Inferior parietal cortex (tissue), 1 donor: ENCODE data around the gene RPL28.

Experiments
- DNase-seq: peaks from one replicate; pipeline ENCODE4 v3.0.0-alpha.2; 2016; ENCODE audit errors: extremely low spot score

RPL28 gene

DNA sequence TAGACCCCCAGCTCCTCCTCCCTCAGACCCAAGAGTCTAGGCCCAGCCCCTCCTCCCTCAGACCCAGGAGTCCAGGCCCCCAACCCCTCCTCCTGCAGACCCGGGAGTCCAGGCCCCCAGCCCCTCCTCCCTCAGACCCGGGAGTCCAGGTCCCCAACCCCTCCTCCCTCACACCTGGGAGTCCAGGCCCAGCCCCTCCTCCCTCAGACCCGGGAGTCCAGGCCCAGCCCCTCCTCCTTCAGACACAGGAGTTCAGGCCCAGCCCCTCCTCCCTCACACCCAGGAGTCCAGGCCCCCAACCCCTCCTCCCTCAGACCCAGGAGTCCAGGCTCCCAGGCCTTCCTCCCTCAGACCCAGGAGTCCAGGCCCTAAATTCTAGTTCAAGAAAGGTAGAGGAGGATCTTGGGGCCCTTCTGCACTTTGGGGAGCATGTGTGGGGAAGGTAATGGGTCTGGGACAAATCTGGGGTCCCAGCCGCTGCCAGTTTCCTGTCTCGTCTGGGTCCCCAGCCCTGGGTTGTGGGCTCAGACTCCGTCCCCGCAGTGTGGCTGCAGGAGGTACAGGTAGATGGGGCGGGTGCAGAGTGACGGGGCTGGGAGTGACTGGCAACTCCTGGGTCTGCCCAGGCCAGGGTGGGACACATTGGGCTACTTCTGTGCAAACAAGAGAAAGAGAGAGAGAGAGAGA, 12.3 kb upstream of the RPL28 start:
- no peak for DNase-seq

DNA sequence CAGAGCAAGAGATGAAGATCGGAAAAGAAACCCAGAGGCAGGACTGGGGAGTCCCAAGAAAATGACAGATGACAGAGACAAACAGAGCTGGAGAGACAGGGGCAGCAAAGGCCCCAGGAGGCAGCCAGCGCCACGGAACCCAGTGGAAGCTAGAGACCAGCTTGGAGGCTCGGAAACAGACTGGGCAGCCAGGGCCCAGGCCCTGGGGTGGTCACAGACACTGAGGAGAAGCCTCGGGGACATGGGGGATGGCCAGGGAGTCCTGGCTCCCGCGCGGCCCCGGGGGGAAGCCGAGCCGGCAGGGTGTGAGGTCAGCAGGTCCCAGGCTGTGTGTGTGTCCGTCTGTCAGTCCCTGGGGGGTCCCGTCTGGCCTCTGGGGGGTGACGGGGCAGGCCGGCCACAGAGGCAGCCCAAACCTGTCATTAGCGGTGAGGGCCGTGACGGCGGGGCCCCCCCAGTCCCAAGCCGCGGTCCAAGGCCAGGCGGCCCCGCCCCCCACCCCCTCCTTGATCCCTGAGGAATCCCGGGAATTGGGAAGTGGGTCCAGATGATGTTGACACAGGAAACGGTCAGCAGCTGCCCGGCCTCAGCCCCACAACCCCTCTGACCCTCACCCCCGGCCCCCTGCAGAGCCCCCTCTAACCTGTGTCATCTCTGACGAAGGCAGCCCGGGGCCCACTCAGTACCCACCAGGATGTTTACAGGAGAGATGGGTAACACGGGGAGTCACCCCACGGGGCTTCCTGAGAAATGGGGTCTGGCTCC, 11.6 kb upstream of the RPL28 start:
- no peak for DNase-seq

DNA sequence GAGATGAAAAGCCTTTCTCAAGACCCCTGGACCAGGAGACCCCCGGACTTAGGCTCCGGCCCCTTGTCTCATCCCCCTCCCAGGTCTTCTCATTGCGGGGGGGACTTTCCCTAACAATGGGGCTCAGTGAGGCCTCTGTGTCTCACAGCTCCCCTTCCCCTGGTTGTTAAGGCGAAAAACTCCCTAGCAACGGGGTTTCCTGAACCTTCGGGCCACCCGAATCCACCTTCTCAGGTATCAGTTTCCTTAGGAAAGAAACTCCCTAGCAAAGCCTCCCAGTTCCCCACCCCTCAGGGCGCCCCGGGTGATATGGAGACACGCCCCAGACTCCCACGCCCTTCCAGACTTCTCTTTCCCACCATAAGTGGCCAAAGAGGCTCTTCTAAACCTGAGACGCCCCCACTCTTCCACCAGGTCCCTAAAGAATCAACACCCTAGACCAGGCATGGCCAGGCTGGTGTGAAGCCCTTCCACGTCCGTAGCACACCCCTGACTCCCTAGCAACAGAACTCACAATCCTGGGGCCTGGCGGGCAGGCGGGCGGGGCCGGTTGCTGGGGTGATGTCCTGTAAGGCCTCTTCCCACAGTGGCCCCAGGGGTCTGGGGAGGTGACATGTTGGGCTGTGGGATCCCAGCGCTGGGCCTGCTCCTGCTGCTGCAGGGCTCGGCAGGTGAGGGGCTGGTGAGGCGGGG, 9.3 kb upstream of the RPL28 start, which contains the start of gene TMEM190:
TSS of gene TMEM190 (plus strand) at position 586 of the 693 bp plus-strand sequence. CDS start at position 614, 28 bp downstream.
- no peak for DNase-seq

GRCh38 chr19:55377356-55378131, 8.2 kb upstream of the RPL28 start:
- DNase-seq, result no peak

DNA sequence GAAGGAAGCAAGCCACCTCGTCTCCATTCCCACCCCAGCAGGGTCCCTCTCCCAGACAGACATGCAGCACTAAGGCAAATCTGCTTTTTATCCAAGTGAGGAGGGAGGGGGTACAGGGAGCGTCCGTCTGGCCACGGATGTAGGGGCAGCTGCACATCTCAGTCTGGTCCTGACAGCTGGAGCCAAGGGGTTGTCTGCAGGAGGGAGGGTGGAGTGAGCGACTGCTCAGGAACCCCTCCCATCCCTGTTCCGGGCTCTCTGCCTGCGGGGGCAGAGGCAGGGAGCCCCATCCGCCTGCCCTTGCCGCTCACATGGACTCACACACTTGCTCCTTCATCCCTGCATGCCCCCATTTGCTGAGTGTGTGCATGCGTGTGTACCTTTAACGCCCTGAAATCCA, 6.6 kb upstream of the RPL28 start:
- no peak for DNase-seq

- no peak for DNase-seq
These were observed 3.7 kb upstream of the RPL28 start for GRCh38 chr19:55382013-55382412.

- no peak for DNase-seq
These were observed 3.1 kb upstream of the RPL28 start for GRCh38 chr19:55382522-55383054.

GRCh38 chr19:55383279-55384130, 2.2 kb upstream of the RPL28 start:
- DNase-seq, result peak; percentile 54

GRCh38 chr19:55384131-55384919, 1.4 kb upstream of the RPL28 start, which contains the start of gene TMEM238:
Gene TMEM238, minus strand, starts transcription at chr19:55384292. Its CDS starts 33 bp downstream, at chr19:55384259.
- DNase-seq, result no peak

DNA sequence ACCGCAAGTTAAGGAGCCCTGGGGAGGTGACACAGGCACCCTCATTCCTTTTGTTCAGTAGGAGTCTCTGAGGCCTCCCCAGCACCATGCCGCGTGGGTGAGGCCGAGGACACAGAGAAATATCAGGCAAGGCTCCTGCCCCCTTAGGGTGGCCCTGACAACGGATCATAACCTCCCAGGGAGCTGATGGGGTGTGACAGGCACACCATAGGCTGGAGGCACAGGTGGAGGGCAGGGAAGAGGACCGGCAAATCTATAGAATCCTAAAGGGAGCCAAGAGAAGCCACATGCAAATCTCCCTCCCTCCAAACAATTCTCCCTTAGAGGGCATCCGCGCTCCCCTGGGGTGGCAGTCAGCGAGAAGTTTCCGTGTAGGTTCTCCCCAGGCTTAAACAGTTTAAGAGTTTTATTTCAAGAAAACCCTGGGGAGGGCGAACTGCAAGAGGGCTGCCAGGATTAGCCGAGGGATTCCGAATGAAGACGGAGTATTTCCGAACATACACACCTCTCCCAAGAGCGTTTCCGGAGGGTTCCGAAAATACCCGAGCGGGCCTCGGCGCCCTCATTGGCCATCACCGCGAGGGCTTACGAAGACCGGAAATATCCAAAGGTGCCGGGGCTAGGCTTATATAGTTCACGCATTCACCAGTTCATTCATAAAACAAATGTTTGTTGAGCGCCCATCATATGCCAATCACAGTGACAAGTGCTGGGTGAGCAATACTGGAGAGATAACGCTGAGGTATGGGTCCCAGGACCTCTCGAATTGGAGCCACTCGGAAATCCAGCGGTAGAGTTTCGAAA, 610 bp upstream of the RPL28 start:
- DNase-seq, result peak; percentile 97

DNA sequence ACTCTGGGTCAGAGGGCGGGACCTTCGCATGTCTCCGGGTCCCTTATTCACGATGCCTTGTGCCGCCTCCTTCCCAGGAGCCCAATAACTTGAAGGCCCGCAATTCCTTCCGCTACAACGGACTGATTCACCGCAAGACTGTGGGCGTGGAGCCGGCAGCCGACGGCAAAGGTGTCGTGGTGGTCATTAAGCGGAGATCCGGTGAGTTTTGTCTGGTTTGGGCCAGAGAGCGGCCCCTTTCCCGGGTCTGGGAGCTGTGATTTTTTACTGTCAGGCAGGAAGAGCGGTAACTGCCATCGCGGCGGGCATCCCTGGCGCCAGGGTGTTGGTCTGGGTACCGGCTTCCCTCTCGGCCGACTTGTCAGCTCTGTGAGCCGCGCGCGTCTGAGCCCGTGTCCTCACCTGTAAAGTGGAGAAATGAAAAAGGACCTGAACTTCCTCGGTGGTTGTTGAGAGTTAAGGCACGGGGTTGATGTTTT, 800 bp downstream of the RPL28 start:
- DNase-seq, result no peak

- DNase-seq, result no peak
These were observed 2.2 kb downstream of the RPL28 start for GRCh38 chr19:55387736-55388497.

DNA sequence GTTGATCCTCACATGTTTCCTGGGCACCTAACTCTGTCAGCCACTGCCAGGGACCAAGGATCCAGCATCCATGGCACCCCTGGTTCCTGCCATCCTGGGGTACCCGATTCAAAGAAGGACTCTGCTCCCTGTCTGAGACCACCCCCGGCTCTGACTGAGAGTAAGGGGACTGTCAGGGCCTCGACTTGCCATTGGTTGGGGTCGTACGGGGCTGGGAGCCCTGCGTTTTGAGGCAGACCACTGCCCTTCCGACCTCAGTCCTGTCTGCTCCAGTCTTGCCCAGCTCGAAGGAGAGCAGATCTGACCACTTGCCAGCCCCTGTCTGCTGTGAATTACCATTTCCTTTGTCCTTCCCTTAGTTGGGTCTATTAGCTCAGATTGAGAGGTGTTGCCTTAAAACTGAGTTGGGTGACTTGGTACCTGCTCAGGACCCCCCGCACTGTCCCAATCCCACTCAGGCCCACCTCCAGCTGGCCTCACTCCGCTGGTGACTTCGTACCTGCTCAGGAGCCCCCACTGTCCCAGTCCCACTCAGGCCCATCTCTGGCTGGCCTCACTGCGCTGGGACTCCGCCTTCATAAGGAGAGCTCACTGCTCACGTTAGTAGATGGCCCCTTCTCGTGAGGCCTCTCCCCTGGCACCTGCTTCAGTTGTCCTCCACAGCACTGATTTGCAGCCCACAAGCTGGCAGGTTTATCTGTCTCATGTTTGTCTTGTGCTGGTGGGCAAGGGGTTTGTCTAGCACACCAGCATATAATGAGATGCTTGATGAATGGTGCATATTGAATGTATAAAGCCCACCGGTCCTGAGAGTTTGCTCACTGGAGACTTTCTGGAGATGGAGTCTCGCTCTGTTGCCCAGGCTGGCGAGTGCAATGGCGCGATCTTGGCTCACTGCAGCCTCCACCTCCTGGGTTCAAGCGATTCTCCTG, 3.9 kb downstream of the RPL28 start:
- no peak for DNase-seq

DNA sequence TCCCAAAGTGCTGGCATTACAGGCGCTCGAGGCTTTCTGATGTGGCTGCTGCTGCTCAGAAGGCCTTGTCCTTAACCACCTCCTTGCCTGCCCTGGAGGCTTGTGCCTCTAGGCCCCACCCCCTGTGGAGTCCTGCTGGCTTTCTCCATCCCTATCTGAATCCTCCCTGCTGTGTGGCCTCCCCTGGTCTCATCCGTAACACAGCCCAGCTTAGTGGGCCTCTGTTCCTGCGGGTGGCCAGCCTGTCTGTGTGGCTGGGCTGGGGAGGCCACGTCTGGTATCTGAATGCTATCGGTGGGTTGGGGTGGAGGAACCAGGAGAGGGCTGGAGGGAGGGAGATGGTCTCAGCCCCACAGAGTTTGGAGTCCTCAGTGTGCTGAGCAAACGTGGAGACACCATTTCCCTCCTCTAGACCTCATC, 4.7 kb downstream of the RPL28 start:
- no peak for DNase-seq

GRCh38 chr19:55391191-55391670, 5.5 kb downstream of the RPL28 start:
- no peak for DNase-seq
